Skin of body (tissue), 3 donors: ENCODE measurements around the gene LPCAT3. TPM values are rescaled to one million over a fixed set of nuclear protein-coding genes. Genes with fewer than 3 reads are reported as not detected.

Source experiments
- DNase-seq: peaks from one replicate; lab custom pipeline; 2025; lab: John Stamatoyannopoulos, UW
- small RNA-seq: library from RNA; depleted of rRNA; stranded (forward); fragments of <200 nt; gene quantifications from one replicate; pipeline ENCODE3, GENCODE V24; 2014; ENCODE audit warnings: low replicate concordance
- total RNA-seq: library from RNA; depleted of rRNA; stranded (reverse); fragments of >200 nt; gene quantifications from one replicate; pipeline ENCODE4 v1.2.3, GENCODE V29; 2014

The LPCAT3 gene
- total RNA-seq, 1 donor from 2014 or later = 24.9 TPM

DNA sequence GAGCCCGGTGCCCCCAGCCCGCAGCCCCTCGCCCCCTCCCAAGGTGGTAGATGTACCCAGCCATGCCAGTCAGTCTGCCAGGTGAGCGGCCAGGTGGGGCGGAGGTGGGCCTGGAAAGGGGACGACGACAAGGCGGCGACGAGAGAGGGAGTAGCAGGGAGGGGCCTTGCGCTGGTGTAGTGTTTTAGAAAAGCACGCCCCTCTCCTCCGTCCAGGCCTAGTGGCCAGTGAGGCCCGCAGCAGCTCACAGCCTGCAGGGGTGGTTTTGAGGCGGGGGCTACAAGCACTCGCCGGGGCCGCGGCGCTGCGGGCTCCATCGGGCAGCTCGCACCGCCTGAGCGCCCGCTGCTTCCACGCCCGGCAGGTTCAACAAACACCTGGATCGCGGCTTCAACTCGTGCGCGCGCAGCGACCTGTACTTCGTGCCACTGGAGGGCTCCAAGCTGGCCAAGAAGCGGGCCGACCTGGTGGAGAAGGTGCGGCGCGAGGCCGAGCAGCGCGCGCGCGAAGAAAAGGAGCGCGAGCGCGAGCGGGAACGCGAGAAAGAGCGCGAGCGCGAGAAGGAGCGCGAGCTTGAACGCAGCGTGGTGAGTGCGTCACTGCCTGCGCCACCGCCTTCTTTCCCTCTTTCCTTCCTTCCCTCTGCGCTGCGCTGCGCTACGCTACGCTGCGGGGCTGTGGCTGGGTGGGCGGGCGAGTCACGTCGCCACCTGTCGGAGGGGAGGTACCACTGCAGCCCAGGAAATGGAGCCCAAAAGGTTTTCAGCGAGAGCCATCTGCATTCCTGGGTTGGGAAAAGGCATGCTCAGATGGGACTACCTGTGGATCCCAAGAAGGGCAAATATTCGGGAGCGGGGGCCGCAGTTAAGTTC, 80.6 kb downstream of the LPCAT3 start:
- DNase-seq = peak; percentile 95

DNA sequence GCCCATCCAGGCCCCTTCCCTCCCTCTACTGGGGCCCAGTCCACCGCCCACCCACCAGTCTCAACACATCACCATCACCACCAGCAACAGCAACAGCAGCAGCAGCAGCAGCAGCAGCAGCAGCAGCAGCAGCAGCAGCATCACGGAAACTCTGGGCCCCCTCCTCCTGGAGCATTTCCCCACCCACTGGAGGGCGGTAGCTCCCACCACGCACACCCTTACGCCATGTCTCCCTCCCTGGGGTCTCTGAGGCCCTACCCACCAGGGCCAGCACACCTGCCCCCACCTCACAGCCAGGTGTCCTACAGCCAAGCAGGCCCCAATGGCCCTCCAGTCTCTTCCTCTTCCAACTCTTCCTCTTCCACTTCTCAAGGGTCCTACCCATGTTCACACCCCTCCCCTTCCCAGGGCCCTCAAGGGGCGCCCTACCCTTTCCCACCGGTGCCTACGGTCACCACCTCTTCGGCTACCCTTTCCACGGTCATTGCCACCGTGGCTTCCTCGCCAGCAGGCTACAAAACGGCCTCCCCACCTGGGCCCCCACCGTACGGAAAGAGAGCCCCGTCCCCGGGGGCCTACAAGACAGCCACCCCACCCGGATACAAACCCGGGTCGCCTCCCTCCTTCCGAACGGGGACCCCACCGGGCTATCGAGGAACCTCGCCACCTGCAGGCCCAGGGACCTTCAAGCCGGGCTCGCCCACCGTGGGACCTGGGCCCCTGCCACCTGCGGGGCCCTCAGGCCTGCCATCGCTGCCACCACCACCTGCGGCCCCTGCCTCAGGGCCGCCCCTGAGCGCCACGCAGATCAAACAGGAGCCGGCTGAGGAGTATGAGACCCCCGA, 81.4 kb downstream of the LPCAT3 start:
- no peak for DNase-seq

DNA sequence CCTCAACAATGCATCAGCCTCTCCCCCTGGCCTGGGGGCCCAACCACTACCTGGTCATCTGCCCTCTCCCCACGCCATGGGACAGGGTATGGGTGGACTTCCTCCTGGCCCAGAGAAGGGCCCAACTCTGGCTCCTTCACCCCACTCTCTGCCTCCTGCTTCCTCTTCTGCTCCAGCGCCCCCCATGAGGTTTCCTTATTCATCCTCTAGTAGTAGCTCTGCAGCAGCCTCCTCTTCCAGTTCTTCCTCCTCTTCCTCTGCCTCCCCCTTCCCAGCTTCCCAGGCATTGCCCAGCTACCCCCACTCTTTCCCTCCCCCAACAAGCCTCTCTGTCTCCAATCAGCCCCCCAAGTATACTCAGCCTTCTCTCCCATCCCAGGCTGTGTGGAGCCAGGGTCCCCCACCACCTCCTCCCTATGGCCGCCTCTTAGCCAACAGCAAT, 82.1 kb downstream of the LPCAT3 start:
- no peak for DNase-seq

DNA sequence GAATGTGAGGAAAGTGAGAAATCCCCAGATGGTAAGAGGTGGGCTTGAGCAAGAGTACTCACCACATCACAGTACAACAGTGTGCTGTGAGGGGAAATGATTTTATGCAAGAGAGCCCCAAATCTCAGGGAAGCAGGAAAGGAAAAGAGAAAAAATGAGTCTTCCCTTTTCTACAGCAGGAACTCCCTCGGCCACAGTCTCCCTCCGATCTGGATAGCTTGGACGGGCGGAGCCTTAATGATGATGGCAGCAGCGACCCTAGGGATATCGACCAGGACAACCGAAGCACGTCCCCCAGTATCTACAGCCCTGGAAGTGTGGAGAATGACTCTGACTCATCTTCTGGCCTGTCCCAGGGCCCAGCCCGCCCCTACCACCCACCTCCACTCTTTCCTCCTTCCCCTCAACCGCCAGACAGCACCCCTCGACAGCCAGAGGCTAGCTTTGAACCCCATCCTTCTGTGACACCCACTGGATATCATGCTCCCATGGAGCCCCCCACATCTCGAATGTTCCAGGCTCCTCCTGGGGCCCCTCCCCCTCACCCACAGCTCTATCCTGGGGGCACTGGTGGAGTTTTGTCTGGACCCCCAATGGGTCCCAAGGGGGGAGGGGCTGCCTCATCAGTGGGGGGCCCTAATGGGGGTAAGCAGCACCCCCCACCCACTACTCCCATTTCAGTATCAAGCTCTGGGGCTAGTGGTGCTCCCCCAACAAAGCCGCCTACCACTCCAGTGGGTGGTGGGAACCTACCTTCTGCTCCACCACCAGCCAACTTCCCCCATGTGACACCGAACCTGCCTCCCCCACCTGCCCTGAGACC, 82.7 kb downstream of the LPCAT3 start:
- no peak for DNase-seq

DNA sequence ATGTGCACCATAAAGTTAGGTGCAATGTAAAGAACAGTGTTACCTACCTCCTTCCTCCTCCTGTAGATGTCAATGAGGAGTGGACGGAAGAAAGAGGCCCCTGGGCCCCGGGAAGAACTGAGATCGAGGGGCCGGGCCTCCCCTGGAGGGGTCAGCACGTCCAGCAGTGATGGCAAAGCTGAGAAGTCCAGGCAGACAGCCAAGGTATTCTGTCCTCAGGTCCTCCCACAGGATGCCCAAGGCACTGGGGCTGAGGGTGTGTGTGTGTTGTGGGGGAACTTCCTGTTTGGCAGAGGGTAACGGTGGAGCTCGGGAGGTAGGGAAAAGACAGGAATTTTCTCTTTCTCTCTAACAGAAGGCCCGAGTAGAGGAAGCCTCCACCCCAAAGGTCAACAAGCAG, 84.2 kb downstream of the LPCAT3 start:
- no peak for DNase-seq

DNA sequence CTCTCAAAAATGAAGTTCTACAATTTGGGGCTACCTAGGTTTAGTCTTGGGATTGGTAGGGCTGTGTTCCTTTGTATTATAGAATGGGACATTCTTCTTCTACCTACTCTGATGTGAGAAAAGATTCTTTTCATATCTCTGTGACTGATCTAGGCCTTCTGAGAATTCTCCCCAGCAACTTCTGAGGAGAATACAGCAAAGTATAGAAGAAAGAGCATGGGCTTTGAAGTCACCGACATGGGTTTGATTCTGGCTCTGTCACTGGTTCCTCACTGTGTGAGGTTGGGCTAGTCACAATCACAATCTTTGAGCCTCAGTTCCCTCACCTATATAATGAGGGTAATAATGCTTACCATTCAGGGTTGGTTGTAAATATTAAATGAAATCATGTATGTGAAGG, 85.5 kb downstream of the LPCAT3 start:
- DNase-seq = no peak

DNA sequence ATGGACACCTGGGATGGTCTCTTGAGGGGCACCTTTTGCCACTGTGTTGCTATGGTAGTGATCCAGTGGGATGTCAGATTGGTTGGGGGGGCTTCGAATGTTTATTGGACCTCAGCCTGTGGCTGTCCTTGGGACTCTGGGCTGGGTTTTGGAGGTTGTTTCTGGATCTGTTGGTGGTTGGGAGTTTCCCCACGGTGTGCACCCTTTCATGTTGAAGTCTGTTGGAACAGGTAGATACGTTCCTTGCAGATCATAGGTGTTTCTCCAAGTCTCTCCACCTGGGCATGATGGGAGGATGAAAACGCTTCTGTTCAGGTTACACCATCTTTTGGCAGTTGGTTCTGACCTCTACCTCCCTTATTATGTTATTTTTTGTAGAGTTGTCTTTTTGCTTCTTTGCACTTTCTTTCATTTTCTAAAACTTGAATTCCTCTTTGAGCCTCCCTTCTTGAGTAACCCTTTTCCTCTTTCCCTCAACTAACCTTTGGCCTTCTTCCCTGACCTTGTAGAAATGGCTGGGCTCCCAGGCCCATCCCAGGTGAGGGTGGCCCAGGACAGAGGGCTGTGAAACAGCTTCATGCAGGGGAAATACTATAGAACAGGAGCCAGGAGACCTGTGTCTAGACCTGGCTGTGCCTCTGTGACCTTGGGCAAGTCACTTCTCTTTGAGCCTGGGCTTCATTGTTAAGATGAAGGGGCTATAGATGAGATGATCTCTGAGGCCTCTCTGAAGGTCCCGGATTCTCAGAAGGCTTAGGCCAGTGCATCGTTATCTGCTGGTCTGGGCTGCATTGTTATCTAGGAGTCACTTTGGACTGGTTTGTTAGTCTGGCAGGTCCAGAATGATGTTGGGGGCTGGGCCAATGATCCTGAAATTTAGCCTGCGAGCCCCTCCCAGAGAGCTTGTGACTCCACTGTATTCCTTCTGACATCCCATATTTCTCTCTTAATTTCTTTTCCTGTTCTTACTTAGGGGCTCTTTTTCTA, 88.5 kb downstream of the LPCAT3 start:
- no peak for DNase-seq

DNA sequence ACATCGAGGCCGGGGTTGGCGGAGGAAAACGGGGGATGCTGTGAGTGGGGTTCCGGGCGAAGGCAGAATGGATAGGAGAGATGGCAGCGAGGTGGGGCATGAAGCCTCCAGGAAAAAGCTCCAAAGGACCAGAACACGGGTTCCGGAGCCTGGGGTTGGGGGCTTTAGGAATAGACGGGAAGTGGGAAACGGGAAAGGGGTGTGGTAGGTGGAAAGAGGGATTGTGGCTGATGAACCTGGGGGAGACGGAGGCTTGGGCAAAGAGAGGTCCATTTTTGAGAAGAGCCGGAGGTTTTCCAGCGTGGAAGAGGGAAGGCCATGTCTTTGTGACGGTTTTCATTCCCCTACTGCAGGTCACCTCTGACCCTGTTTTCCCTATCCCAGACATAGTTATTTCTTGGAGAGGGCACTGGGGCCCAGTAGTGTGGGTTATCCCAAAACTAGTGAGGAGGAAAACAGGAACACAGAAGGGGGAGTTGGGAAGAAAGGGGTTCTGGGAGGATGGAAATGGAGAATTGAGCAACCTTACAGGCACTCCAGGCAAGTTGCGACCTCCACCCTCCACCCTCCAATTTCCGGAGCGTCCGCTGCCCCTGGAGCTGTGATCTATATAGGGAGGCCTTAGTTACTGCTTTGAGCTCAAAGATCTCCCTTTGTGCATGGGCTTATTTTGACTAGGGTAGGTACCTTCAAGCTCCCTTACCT, 89.4 kb downstream of the LPCAT3 start:
- DNase-seq = no peak

DNA sequence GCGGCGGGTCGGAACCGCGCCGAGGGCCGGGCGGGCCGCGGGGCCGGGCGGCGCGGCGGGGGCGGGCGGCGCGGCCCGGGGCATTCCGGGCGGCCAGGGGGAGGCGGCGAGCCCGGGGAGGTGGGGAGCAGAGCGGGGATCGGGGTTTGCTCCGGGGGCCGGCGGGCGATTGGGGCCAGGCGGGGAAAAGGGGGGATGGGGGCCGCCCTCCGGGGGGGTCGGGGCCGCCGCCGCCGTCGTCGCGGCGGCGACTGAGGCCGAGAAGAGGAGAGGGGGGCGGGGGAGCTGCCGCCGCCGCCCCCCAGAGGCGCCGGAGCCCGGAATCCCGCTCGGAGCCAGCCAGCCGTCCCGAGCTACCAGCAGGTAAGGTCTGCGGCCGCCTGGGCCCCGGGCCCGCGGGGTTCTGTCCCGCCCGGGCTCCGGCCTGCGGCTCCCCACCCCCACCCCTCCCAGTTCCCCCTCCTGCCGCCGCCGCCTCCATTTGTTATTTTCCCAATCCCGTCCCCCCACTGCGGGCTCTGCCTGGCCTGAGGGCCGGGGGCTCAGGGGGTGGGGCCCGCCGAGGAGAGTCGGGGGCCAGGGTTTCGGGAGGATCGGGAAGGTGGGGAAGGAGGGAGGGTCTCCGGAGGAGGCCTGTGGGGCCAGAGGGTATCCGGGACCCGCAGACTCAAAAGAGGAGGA, 90.1 kb downstream of the LPCAT3 start:
- no peak for DNase-seq

DNA sequence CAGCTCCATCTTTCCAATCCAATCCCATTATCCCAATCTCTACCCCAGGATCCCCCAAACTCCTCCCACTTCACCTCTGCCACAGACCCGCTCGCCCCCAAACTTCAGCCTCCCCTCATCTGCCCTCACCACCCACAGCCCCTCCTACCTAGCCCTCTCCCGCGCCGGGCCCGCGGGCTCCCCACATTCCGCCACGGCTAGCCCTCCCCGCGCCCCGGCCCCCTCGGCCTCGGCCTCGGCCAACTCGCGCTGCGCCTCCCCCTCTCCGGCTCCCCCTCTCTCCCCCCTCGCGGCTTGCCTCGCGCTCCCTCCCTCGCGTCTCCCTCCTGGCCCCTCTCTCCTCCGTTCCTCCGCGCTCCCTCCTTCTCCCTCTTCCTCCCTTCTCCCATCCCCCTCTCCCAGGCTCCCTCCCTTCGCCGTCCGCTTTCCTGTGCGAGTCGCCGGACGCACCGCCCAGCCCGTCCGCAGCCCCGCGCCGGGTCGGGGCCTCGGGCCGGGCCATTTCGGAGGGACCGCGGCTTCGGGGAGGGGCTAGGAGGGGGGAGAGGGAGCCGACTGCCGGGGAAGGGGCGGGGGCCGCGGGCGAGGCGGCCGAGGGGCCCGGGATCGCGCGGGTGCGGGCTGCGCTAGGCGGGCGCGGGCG, 90.8 kb downstream of the LPCAT3 start, which contains the start of gene ATN1:
Gene ATN1, plus strand, starts transcription at position 581 of the 643 bp plus-strand sequence. CDS start 6,043 bp downstream, outside the sequence.
- DNase-seq = peak; percentile 74

Small RNAs within 50 kb of the gene (small RNA-seq; reads per million reads assigned to genes)
- gene AC006512.1 (not detected), gene MIR141 (270 reads per million, percentile 97 among the genes with 10 or more reads in this experiment), gene MIR200C (82.6 reads per million, percentile 96 among the genes with 10 or more reads in this experiment), gene RNU7-1 (not detected), gene SCARNA12 (0.40 reads per million, percentile 50 among the genes with 10 or more reads in this experiment)

Other genes starting within 250 kb of the LPCAT3 start
- gene LAG3, start 246.0 kb downstream of the LPCAT3 start, total RNA-seq = 0.49 TPM
- 9.7 TPM for gene CD4, start 228.9 kb downstream of the LPCAT3 start, total RNA-seq
- gene GPR162, start 196.7 kb downstream of the LPCAT3 start, total RNA-seq = 4.9 TPM
- gene P3H3, start 190.1 kb downstream of the LPCAT3 start, total RNA-seq = 28.4 TPM
- 2.2 TPM for gene GNB3, start 177.6 kb downstream of the LPCAT3 start, total RNA-seq
- 8.1 TPM for gene CDCA3, start 167.2 kb downstream of the LPCAT3 start, total RNA-seq
- 35.7 TPM for gene USP5, start 166.3 kb downstream of the LPCAT3 start, total RNA-seq
- gene TPI1, start 150.9 kb downstream of the LPCAT3 start, total RNA-seq = 316 TPM
- 3.1 TPM for gene SPSB2, start 145.2 kb downstream of the LPCAT3 start, total RNA-seq
- 4.3 TPM for gene LRRC23, start 113.7 kb downstream of the LPCAT3 start, total RNA-seq
- gene ENO2, start 103.9 kb downstream of the LPCAT3 start, total RNA-seq = 9.0 TPM
- 39.4 TPM for gene ATN1, start 90.5 kb downstream of the LPCAT3 start, total RNA-seq
- gene RNU7-1, start 74.7 kb downstream of the LPCAT3 start, total RNA-seq = not detected
- 130 TPM for gene C12orf57, start 74.5 kb downstream of the LPCAT3 start, total RNA-seq
- gene PTPN6, start 67.1 kb downstream of the LPCAT3 start, total RNA-seq = 12.6 TPM
- gene PHB2, start 47.8 kb downstream of the LPCAT3 start, total RNA-seq = 113 TPM
- gene EMG1, start 47.6 kb downstream of the LPCAT3 start, total RNA-seq = 22.0 TPM
- gene C1S, start 42.2 kb upstream of the LPCAT3 start, total RNA-seq = 99.0 TPM
- 78.8 TPM for gene C1R, start 74.0 kb upstream of the LPCAT3 start, total RNA-seq
- 10.4 TPM for gene C1RL, start 90.7 kb upstream of the LPCAT3 start, total RNA-seq
- gene RBP5, start 110.4 kb upstream of the LPCAT3 start, total RNA-seq = 1.4 TPM
- 31.7 TPM for gene CLSTN3, start 111.9 kb upstream of the LPCAT3 start, total RNA-seq
- gene PEX5, start 171.2 kb upstream of the LPCAT3 start, total RNA-seq = 26.1 TPM